Astrocyte (in vitro differentiated cells and primary cell): ENCODE data around the gene TGM5. TPM values are rescaled to one million over a fixed set of nuclear protein-coding genes. Genes with fewer than 3 reads are reported as not detected.

Experiments used
- DNase-seq: peaks from one replicate; pipeline ENCODE4 v3.0.0-alpha.2; 2010; ENCODE audit warnings: low read depth
- FAIRE-seq: peaks from 2 replicates; lab custom pipeline; 2011; peaks lifted over from hg19 to GRCh38; lab: Jason Lieb, UNC
- H2AFZ ChIP-seq: 2 replicates; pipeline ENCODE4 v1.6.0; 2012; ENCODE audit warnings: low read depth, low read length, inconsistent platforms
- H3K27ac ChIP-seq: 2 replicates; pipeline ENCODE4 v1.5.1; 2011; ENCODE audit warnings: low read depth, low read length, inconsistent platforms
- H3K27me3 ChIP-seq: 2 replicates; pipeline ENCODE4 v1.6.0; 2011; ENCODE audit warnings: low read length, inconsistent platforms; ENCODE audit not compliant: insufficient read depth
- H3K36me3 ChIP-seq: 2 replicates; pipeline ENCODE4 v1.5.1; 2011; ENCODE audit warnings: low read length, inconsistent platforms; ENCODE audit not compliant: insufficient read depth
- H3K4me1 ChIP-seq: 2 replicates; pipeline ENCODE4 v1.5.1; 2011; ENCODE audit warnings: low read length, inconsistent platforms; ENCODE audit not compliant: insufficient read depth
- H3K4me2 ChIP-seq: 2 replicates; pipeline ENCODE4 v1.6.0; 2012; ENCODE audit warnings: low read length, inconsistent platforms
- H3K4me3 ChIP-seq: 2 replicates; pipeline ENCODE4 v1.5.1; 2011; ENCODE audit warnings: low read depth, mild to moderate bottlenecking, low read length, inconsistent platforms; ENCODE audit not compliant: insufficient read depth
- H3K79me2 ChIP-seq: 2 replicates; pipeline ENCODE4 v1.6.0; 2012; ENCODE audit warnings: mild to moderate bottlenecking, low read length, inconsistent platforms; ENCODE audit not compliant: insufficient read depth
- H3K9ac ChIP-seq: 2 replicates; pipeline ENCODE4 v1.6.0; 2012; ENCODE audit warnings: mild to moderate bottlenecking, low read length, inconsistent platforms
- H3K9me3 ChIP-seq: 2 replicates; pipeline ENCODE4 v1.5.1; 2012; ENCODE audit warnings: low read depth, mild to moderate bottlenecking, low read length, inconsistent platforms; ENCODE audit not compliant: insufficient read depth
- H4K20me1 ChIP-seq: 2 replicates; pipeline ENCODE4 v1.6.0; 2012; ENCODE audit warnings: low read length, inconsistent platforms; ENCODE audit not compliant: insufficient read depth
- H3K27ac Mint-ChIP-seq: one replicate; pipeline ENCODE4 v1.8.0; 2021; ENCODE audit warnings: mild to moderate bottlenecking, mixed read lengths; ENCODE audit not compliant: unreplicated experiment
- H3K27me3 Mint-ChIP-seq: one replicate; pipeline ENCODE4 v1.8.0; 2021; ENCODE audit warnings: low read depth, mixed read lengths; ENCODE audit not compliant: unreplicated experiment
- H3K36me3 Mint-ChIP-seq: one replicate; pipeline ENCODE4 v1.8.0; 2021; ENCODE audit warnings: low read depth, mixed read lengths; ENCODE audit not compliant: unreplicated experiment
- H3K4me1 Mint-ChIP-seq: one replicate; pipeline ENCODE4 v1.8.0; 2021; ENCODE audit warnings: low read depth, mixed read lengths; ENCODE audit not compliant: unreplicated experiment
- H3K4me3 Mint-ChIP-seq: one replicate; pipeline ENCODE4 v1.8.0; 2021; ENCODE audit warnings: mild to moderate bottlenecking, moderate library complexity, mixed read lengths; ENCODE audit not compliant: unreplicated experiment
- H3K9me3 Mint-ChIP-seq: one replicate; pipeline ENCODE4 v1.8.0; 2021; ENCODE audit warnings: mild to moderate bottlenecking, mixed read lengths; ENCODE audit not compliant: unreplicated experiment
- CTCF ChIP-seq: IDR thresholded peaks from 2 replicates; pipeline ENCODE4 v1.5.1; 2011; ENCODE audit warnings: low read depth, mild to moderate bottlenecking, inconsistent platforms, low read length, moderate library complexity; ENCODE audit not compliant: insufficient read depth
- EZH2 ChIP-seq: IDR thresholded peaks from 2 replicates; pipeline ENCODE4 v1.6.1; 2012; ENCODE audit warnings: mild to moderate bottlenecking, low read length, inconsistent platforms; ENCODE audit not compliant: insufficient read depth
- total RNA-seq: library from RNA; stranded (reverse); gene quantifications from 2 replicates; pipeline ENCODE4 v1.2.1, GENCODE V29; 2021

Gene TGM5
- total RNA-seq, 1 donor from 2014 or later = 0.16 TPM

GRCh38 chr15:43207024-43207423 is 59.7 kb downstream of the TGM5 start:
- H3K79me2 ChIP-seq = no peaks in the 10 kb centered on the region
- H2AFZ ChIP-seq = no peak overlapping the region
- FAIRE-seq (no peak), DNase-seq (no peak)
- H3K4me3 Mint-ChIP-seq = no peak overlapping the region
- H3K9ac ChIP-seq = no peak overlapping the region
- no peaks in the 10 kb centered on the region for H3K36me3 ChIP-seq
- H3K27me3 ChIP-seq = peaks cover 29% of the 10 kb centered on the region
- H3K4me2 ChIP-seq = no peak overlapping the region
- no peaks in the 10 kb centered on the region for H3K9me3 ChIP-seq
- H4K20me1 ChIP-seq = no peaks in the 10 kb centered on the region
- H3K27me3 Mint-ChIP-seq = peaks cover 79% of the 10 kb centered on the region
- H3K4me3 ChIP-seq = no peak overlapping the region
- TF ChIP-seq EZH2 = no peak
- TF ChIP-seq CTCF = no peak
- no peaks in the 10 kb centered on the region for H3K4me1 ChIP-seq
- H3K27ac ChIP-seq = no peak overlapping the region
- peaks cover 5% of the 10 kb centered on the region for H3K36me3 Mint-ChIP-seq
- H3K27ac Mint-ChIP-seq = no peak overlapping the region
- H3K9me3 Mint-ChIP-seq = peaks cover 2% of the 10 kb centered on the region
- H3K4me1 Mint-ChIP-seq = peaks cover 1% of the 10 kb centered on the region

- Mint-ChIP-seq H3K36me3 (peaks cover 5% of the 10 kb centered on the region), H3K27me3 (peaks cover 80% of the 10 kb centered on the region), H3K4me1 (peaks cover 1% of the 10 kb centered on the region), H3K27ac (no peak overlapping the region), H3K9me3 (peaks cover 2% of the 10 kb centered on the region), H3K4me3 (no peak overlapping the region)
- no peak overlapping the region for H3K4me3 ChIP-seq
- H3K9me3 ChIP-seq = no peaks in the 10 kb centered on the region
- H3K4me1 ChIP-seq = no peaks in the 10 kb centered on the region
- H3K79me2 ChIP-seq = no peaks in the 10 kb centered on the region
- no peak overlapping the region for H3K4me2 ChIP-seq
- H3K27ac ChIP-seq = no peak overlapping the region
- FAIRE-seq (no peak), DNase-seq (no peak)
- H4K20me1 ChIP-seq = no peaks in the 10 kb centered on the region
- no peak overlapping the region for H2AFZ ChIP-seq
- H3K36me3 ChIP-seq = no peaks in the 10 kb centered on the region
- no peak overlapping the region for H3K9ac ChIP-seq
- no peak for TF ChIP-seq CTCF
- no peak for TF ChIP-seq EZH2
- H3K27me3 ChIP-seq = peaks cover 29% of the 10 kb centered on the region
Observed at GRCh38 chr15:43206054-43206453, 60.7 kb downstream of the TGM5 start.

- no peak for FAIRE-seq
- Histone ChIP-seq H3K36me3 (no peaks in the 10 kb centered on the region), H3K4me2 (no peak overlapping the region), H2AFZ (no peak overlapping the region), H3K9me3 (no peaks in the 10 kb centered on the region), H3K27me3 (peaks cover 23% of the 10 kb centered on the region), H3K4me3 (no peak overlapping the region), H3K79me2 (no peaks in the 10 kb centered on the region), H3K27ac (no peak overlapping the region), H3K4me1 (no peaks in the 10 kb centered on the region), H4K20me1 (no peaks in the 10 kb centered on the region), H3K9ac (no peak overlapping the region)
- H3K27me3 Mint-ChIP-seq = peaks cover 62% of the 10 kb centered on the region
- H3K4me3 Mint-ChIP-seq = no peak overlapping the region
- peak; percentile 52 for TF ChIP-seq CTCF
- TF ChIP-seq EZH2 = no peak
- peaks cover 5% of the 10 kb centered on the region for H3K9me3 Mint-ChIP-seq
- peaks cover 1% of the 10 kb centered on the region for H3K4me1 Mint-ChIP-seq
- H3K36me3 Mint-ChIP-seq = peaks cover 7% of the 10 kb centered on the region
- H3K27ac Mint-ChIP-seq = no peak overlapping the region
- DNase-seq = peak; percentile 49
Observed at GRCh38 chr15:43204016-43204901, 62.5 kb downstream of the TGM5 start.
